Measurements from ENCODE around the gene TMEM72.

TMEM72 gene

GRCh38 chr10:44935201-44935965 is 24.2 kb downstream of the TMEM72 start:
- DNase-seq: no peak

- no peak for DNase-seq
Observed at GRCh38 chr10:44935966-44936295, 24.8 kb downstream of the TMEM72 start.

DNA sequence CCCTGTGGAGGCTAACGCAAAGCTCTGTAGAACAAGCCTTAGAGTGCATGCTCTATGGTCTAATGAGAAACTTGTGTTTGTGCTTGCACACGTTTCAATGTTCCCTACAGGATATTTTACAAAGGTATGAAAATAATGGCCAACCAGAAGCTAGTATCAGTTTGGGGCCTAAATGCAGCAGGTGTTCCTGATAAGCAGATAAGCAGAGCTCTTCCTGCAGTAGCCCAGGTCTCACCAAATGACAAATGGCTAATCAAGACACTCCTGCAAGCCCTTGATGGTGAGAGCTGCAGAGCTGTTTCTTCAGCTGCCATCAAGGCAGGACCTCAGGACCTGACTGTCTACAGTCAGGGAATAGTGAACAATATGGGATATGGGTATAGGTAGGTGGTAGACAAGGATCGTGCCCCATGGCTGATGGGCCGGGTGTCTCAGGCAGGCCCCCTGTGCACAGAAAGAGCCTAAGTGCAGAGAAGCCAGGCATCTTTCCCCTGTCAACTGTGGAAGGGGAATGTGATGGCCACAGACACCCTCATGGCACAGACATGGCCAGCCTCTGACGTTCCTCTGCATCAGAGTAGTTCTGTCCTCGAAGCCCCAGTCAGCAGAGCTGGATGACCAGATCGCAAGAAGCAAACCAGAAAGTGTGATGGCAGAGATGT is 25.3 kb downstream of the TMEM72 start:
- no peak for DNase-seq

DNA sequence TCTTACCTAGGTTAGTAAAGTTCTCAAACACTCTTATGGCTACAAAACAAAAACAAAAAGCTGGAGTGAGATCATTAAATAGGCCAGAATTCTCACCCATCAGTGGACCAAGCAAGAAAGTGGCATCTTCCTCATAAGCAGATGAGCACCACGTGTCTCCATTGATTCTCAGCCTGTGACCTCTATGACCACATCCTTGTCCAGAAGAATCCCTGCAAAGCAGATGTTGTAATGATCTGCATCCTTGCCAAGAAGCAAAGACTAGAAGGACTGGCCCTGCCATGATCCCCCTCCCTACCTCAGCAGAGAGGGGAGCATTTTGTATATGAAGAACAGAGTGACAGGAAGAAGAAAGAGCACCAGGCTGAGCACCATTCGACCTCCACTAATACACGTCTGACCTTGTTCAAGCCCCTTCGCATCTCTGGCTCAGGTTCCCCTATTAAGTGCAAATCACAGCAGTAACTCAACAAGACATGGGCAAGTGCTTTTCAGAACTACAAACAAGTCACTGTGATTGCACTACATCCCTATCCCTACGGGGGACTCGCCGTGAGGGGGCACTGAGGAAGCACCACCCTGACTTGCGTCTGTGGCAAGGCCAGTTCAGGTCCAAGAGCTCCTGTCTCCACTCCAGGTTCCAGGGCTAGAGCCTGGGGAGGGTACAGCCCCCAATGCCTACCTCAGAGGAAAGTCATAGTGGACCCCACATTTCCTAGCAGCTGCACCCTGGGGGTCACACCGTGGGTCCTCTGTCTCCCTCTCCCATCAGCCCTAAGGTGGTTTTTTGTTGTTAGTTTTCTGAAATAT is 26.3 kb downstream of the TMEM72 start:
- DNase-seq: no peak

GRCh38 chr10:44938956-44939355 is 27.8 kb downstream of the TMEM72 start:
- DNase-seq: no peak

DNA sequence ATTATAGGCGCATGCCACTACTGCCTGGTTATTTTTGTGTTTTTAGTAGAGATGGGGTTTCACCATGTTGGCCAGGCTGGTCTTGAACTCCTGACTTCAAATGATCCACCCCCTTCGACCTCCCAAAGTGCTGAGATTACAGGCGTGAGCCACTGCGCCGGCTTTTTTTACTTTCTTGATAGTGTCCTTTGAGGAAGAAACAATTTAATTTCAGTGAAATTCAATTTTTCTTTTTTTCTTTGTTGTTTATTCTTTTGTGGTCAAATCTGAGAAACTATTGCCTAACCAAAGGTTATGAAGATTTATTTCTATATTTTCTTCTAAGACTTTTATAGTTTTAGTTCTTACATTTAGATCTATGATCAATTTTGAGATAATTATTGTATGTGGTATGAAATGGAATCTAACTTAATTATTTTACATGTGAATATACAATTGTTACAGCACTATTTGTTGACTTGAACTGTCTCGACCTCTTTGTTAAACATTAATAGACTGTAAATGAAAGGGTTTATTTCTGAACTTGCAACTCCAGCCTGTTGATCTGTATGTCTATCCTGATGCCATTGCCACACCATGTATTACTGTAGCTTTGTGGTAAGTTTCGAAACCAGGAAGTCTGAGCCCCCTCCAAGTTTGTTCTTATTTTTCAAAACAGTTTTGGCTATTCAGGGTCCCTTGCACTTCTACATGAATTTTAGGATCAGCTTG is 28.7 kb downstream of the TMEM72 start:
- DNase-seq: no peak

GRCh38 chr10:44944354-44944753 is 33.2 kb downstream of the TMEM72 start:
- DNase-seq: no peak

GRCh38 chr10:44946205-44946604 is 35.1 kb downstream of the TMEM72 start:
- no peak for DNase-seq

- no peak for DNase-seq
Observed at GRCh38 chr10:44947371-44948152, 36.4 kb downstream of the TMEM72 start.

DNA sequence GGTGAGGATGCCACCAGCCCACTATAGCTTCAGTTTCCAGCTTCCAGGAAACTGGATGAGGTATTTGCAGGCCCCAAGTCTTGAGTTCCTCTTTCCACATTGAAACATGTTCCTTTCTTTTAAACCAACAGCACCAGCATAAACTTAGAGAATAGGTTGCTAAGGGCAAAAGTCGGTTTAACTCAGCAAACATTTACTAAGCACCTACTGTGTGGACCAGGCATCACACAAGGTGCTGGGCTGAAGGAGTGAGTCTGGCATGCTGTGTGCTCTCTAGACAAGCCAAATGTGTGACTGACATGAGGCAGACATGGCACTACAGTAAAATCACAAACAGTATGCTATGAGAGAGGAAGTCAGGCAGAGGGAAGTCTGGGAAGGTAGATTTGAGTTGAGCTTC is 37.5 kb downstream of the TMEM72 start:
- DNase-seq: no peak

DNA sequence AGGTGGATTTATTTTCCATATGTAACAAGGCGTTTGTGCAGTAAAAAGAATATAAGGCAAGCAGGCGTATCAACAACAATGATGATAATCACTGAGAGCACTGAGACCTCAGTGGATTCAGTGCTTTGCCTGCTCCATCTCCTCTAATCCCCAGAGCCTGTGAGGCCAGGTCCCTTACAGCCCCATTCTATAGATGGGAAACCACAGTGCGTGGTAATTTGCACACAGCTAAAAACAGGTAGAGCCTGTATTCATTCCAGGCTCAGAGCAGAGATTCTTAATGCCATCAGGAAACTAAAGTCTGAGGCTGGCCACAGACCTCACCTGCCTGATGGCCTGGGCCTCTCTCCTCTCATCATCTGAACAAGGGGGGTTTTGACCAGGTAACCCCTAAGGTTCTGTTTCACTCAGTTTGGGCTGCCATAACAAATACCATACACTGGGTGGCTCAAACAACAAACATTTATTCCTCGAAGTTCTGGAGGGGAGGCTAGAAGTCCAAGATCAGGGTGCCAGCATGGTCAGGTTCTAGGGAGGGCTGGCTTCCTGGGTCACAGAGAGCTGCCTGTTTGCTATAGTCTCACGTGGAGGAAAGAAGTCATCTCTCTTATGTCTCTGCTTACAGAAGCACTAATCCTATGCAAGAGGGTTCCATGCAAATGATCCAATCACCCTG is 38.1 kb downstream of the TMEM72 start:
- DNase-seq: no peak

- no peak for DNase-seq
Observed at GRCh38 chr10:44949915-44950314, 38.8 kb downstream of the TMEM72 start.

DNA sequence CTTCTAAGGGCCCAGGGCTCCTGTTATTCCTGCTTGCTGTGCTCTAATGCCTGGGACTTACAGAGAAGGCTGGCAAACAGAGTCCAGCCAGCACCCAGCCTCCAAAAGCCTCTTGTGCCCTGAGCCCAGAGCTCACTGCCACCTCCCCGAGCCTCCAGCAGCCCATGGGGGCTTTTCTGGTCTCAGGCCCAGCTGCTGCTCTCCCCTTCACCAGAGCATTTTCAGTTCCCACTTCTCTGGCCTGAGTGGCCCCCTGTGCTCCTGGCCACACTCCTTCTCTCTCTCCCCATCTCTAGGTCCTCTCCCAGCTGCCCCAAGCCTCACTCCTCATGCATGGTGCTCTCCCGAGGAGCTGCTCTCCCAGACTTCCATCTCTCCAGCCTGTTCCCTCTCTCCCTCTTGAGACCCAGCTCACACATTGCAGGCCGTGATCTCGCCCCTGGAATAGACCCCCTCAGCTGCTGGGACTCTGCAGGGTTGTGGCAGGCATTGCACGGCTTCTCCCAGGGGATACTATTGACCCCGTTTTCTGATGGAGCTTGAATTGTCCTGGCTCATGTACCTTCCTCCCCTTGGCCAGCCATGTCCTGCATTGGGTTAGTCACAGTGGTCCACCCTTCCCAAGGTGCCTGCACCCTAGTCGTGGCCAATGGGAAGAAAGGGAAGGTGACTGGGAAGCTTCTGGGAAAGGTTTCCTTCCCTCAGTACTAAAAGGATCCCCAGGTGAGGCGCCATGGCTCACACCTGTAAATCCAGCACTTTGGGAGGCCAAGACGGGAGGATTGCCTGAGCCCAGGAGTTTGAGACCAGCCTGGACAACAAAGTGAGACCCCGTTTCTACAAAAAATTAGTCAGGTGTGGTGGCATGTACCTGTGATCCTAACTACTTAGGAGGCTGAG is 39.4 kb downstream of the TMEM72 start:
- DNase-seq: no peak

DNA sequence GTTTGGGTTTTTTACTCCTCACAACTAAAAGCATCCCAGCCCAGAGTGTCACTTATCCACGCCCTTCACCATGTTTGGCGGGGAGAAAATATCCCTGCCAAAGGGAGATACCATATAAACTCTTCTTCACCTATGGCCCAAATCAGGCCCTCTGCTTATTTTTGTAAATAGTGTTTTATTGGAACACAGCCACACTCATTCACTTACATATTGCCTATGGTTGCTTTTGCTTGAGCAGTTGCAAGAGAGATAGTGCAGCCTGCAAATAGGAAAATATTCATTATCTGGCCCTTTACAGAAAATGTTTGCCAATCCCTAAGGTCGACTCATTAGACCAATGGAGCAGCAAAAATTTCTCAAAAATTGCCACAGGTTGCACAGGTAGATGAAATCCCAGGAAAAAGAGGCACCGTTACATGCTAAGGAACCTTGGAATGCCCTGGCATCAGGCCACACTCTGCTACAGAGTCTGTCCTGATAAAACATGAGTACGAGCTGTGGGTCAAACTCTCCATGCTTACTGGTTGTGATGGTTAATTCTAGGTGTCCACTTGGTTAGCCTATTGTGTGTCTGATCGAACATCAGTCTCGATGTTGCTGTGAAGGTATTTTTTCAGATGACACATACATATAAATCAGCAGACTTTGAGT is 40.6 kb downstream of the TMEM72 start:
- no peak for DNase-seq

GRCh38 chr10:44952779-44953231 is 41.7 kb downstream of the TMEM72 start:
- no peak for DNase-seq

DNA sequence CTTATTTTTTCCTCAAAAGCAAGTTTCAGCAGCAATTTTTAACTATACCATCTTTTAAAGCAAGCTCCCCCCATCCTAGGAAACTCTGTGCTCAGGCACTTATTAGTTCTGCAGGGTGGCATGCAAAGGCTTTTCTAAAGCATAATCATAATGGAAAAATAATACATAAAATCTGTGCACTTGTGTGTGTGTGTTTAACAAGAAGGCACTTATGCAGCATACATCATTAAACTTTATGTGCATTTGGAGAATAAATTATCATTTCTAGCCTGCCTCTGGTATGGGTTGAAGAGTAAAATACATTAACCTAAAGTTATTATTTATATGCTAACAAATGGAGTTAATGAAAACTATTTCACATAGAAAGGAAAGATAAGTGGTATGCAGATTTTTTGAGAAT is 42.9 kb downstream of the TMEM72 start:
- no peak for DNase-seq

DNA sequence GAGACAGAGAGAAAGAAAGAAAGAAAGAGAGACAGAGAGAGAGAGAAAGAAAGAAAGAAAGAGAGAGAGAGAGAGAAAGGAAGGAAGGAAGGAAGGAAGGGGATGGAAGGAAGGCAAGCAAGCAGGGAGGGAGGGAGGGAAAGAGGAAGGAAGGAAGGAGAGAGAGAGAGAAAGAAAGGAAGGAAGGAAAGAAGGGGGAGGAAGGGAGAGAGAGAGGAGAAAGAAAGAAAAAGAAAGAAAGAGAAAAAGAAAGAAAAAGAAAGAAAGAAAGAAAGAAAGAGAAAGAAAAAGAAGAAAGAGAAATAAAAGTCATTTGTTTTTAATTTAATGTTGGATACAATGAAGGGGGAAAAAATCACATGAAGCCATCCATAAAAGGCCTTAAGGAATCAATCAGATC is 43.8 kb downstream of the TMEM72 start:
- DNase-seq: no peak

GRCh38 chr10:44955413-44956070 is 44.4 kb downstream of the TMEM72 start:
- DNase-seq: no peak

DNA sequence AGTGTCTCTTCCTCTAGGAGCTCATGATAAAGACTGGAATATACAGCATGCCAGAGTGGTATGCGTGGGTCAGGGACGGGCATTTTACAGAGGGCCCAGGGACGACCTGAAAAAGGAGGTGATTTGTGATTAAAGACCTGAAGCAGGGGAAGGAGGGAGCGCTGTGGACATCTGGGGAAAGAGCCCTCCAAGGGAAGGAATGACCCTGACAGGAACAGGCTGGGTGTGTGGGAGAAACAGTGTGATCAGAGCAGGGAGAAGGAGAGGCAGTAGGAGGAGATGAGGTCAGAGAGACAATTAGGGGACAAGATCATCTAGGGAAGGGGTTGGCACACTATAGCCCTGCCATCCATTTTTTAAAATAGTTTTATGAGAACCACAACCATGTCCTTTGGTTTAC is 45.1 kb downstream of the TMEM72 start:
- no peak for DNase-seq

Measured in NCI-H526 treated with DMSO at 0.1 percent for 48 hours (cell line).